CD4-positive, CD25-positive, alpha-beta regulatory T cell (primary cell): ENCODE results near the gene PDPK1. TPM values are rescaled to one million over a fixed set of nuclear protein-coding genes. Genes with fewer than 3 reads are reported as not detected.

ENCODE experiments used
- polyA plus RNA-seq, 4 donors: library from polyadenylated mRNA; unstranded; fragments of 300-500 nt; fragmentation: Illumina TruSeq; gene quantifications; one replicate each; pipeline ENCODE4 v1.2.3, GENCODE V29; 2021
- total RNA-seq: library from RNA; stranded (reverse); gene quantifications from one replicate; pipeline ENCODE4 v1.2.3, GENCODE V29; 2022

The PDPK1 gene
- total and polyA plus RNA-seq, 5 donors from 2014 or later: 28.0 to 57.4 (median 30.5) TPM

Other genes starting within 250 kb of the PDPK1 start
- 5.1 TPM for gene ABCA3, start 197.3 kb upstream of the PDPK1 start, total RNA-seq
- gene ABCA3, start 197.3 kb upstream of the PDPK1 start, polyA plus RNA-seq: 1 to 10 TPM; 1.1 to 2.2 (median 2.0) TPM
- 6.8 TPM for gene CCNF, start 108.6 kb upstream of the PDPK1 start, total RNA-seq
- gene CCNF, start 108.6 kb upstream of the PDPK1 start, polyA plus RNA-seq: 1 to 10 TPM; 3.3 to 6.9 (median 5.8) TPM
- not detected for gene TEDC2, start 77.9 kb upstream of the PDPK1 start, total RNA-seq
- gene TEDC2, start 77.9 kb upstream of the PDPK1 start, polyA plus RNA-seq: 1 to 10 TPM in 1 of 4 donors, under 1 TPM in 2, not detected in 1; 0.41 to 1.4 (median 0.67) TPM
- not detected for gene NTN3, start 66.7 kb upstream of the PDPK1 start, total RNA-seq
- gene NTN3, start 66.7 kb upstream of the PDPK1 start, polyA plus RNA-seq: not detected
- 5.8 TPM for gene TBC1D24, start 62.9 kb upstream of the PDPK1 start, total RNA-seq
- gene TBC1D24, start 62.9 kb upstream of the PDPK1 start, polyA plus RNA-seq: 1 to 10 TPM in 3 of 4 donors, under 1 TPM in 1; 0.84 to 1.6 (median 1.2) TPM
- 188 TPM for gene ATP6V0C, start 24.1 kb upstream of the PDPK1 start, total RNA-seq
- 10 to 100 TPM; 62.1 to 83.4 (median 68.6) TPM for gene ATP6V0C, start 24.1 kb upstream of the PDPK1 start, polyA plus RNA-seq
- 239 TPM for gene AMDHD2, start 17.6 kb upstream of the PDPK1 start, total RNA-seq
- gene AMDHD2, start 17.6 kb upstream of the PDPK1 start, polyA plus RNA-seq: 10 to 100 TPM; 18.3 to 19.5 (median 18.7) TPM
- 0.27 TPM for gene CEMP1, start 6.6 kb upstream of the PDPK1 start, total RNA-seq
- 1 to 10 TPM; 3.0 to 3.8 (median 3.7) TPM for gene CEMP1, start 6.6 kb upstream of the PDPK1 start, polyA plus RNA-seq
- 24.1 TPM for gene KCTD5, start 144.5 kb downstream of the PDPK1 start, total RNA-seq
- gene KCTD5, start 144.5 kb downstream of the PDPK1 start, polyA plus RNA-seq: 10 to 100 TPM; 17.5 to 26.4 (median 21.9) TPM
- gene PRSS27, start 182.2 kb downstream of the PDPK1 start, total RNA-seq: 0.81 TPM
- under 1 TPM in 2 of 4 donors, not detected in 2; 0.13 to 0.14 TPM for gene PRSS27, start 182.2 kb downstream of the PDPK1 start, polyA plus RNA-seq
- gene SRRM2, start 214.6 kb downstream of the PDPK1 start, total RNA-seq: 1,344 TPM
- gene SRRM2, start 214.6 kb downstream of the PDPK1 start, polyA plus RNA-seq: 10 to 100 TPM; 29.8 to 40.2 (median 36.4) TPM
- gene ELOB, start 239.3 kb downstream of the PDPK1 start, total RNA-seq: 96.5 TPM
- 100 to 1,000 TPM; 250 to 359 (median 297) TPM for gene ELOB, start 239.3 kb downstream of the PDPK1 start, polyA plus RNA-seq
- gene PRSS33, start 249.5 kb downstream of the PDPK1 start, total RNA-seq: not detected
- not detected for gene PRSS33, start 249.5 kb downstream of the PDPK1 start, polyA plus RNA-seq